ENCODE data around the gene UTP14A. TPM values are rescaled to one million over a fixed set of nuclear protein-coding genes. Genes with fewer than 3 reads are reported as not detected.

The UTP14A gene
- total and polyA plus RNA-seq, 8 donors, result 9.0 to 18.3 (median 11.1) TPM

GRCh38 chrX:129933700-129934099, 27.7 kb downstream of the UTP14A start:
- intact Hi-C loops (cut with DNase I), result no loop called here
- 47 to 60% methylated on average over 7 of the region's 7 CpGs for WGBS, 2 donors
- H3K9me3 ChIP-seq, result no peaks in the 10 kb centered on the region
- DNase-seq (no peak), ATAC-seq (no peak), FAIRE-seq (no peak)
- TF ChIP-seq CTCF (IDR thresholded peaks at IDR 0.05), result no peak
- no peaks in the 10 kb centered on the region for H3K36me3 ChIP-seq
- H3K27me3 ChIP-seq, result no peaks in the 10 kb centered on the region
- H3K27ac ChIP-seq, result no peak overlapping the region
- H3K4me1 ChIP-seq, result no peaks in the 10 kb centered on the region
- H3K4me3 ChIP-seq, result no peak overlapping the region

DNA sequence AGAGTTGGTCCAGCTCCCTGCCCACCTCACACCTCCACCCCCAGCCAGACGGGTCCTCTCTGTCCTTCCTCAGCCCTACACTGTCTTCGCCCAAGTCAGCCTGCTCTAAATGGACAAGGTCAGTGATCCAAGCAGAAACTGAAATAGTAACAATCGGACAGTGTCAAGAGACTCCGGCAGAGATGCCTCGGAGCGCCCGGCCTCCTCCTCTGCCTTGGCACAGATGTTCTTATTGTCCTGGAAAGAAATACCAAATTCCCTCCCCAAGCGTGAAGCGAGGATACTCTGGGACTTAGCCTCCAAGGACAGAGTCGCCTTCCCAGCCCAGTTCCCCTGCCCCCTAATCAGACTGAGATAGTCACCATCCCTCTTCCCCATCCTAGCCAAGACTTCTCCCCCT, 28.5 kb downstream of the UTP14A start:
- Histone ChIP-seq H3K27ac (no peak overlapping the region), H3K9me3 (no peaks in the 10 kb centered on the region), H3K27me3 (no peaks in the 10 kb centered on the region), H3K4me1 (no peaks in the 10 kb centered on the region), H3K36me3 (no peaks in the 10 kb centered on the region), H3K4me3 (no peak overlapping the region)
- intact Hi-C loops (cut with DNase I), result no loop called here
- no peak for TF ChIP-seq CTCF (IDR thresholded peaks at IDR 0.05)
- DNase-seq, result no peak
- 64 to 77% methylated on average over 10 of the region's 10 CpGs for WGBS, 2 donors
- no peak for FAIRE-seq
- no peak for ATAC-seq

DNA sequence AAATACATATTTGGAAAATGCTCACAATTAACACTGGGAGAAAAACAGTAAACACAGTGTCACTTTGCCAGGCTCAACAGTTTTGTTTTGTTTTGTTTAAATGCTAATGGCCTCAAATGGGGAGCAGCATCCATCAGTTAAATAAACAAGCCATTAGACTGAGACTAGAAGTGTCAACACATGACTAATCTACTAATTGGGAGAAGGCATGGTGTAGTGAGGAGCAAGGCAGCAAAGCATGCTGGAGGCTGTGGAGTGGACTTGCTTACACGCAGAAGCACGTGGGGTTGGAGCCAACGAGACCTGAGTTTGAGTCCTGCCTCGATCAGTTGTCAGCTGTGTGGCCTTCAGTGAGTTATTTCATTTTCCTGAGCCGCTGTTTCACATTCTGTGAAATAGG, 29.0 kb downstream of the UTP14A start:
- ATAC-seq (no peak), DNase-seq (no peak), FAIRE-seq (no peak)
- intact Hi-C loops (cut with DNase I), result no loop called here
- no peak overlapping the region for H3K4me3 ChIP-seq
- H3K27ac ChIP-seq, result no peak overlapping the region
- H3K36me3 ChIP-seq, result no peaks in the 10 kb centered on the region
- no peaks in the 10 kb centered on the region for H3K27me3 ChIP-seq
- H3K4me1 ChIP-seq, result no peaks in the 10 kb centered on the region
- WGBS, 2 donors, result 61 to 85% methylated on average over 5 of the region's 5 CpGs
- H3K9me3 ChIP-seq, result no peaks in the 10 kb centered on the region
- TF ChIP-seq CTCF (IDR thresholded peaks at IDR 0.05), result no peak

DNA sequence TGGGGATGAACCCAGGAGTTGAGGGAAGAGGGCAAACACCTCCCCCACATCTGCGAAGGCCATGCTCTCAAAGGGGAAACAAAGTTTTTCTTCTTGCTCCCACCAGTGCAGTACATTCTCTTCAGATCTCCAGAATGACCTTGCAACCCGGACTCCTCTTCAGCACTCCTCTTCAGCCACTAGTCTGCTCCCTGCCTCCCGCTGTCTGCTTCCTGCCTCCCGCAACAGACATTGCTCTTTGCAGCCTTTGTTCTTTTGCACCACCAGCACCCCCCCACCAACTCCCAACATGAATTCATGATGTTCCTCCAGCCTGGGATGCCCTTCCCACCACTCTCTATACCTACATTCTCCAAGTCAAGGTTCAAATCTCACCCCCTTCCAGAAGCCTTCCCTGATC, 32.1 kb downstream of the UTP14A start:
- FAIRE-seq (no peak), DNase-seq (no peak), ATAC-seq (no peak)
- intact Hi-C loops (cut with DNase I), result no loop called here
- Histone ChIP-seq H3K4me3 (no peak overlapping the region), H3K9me3 (no peaks in the 10 kb centered on the region), H3K4me1 (no peaks in the 10 kb centered on the region), H3K36me3 (no peaks in the 10 kb centered on the region), H3K27me3 (peaks cover 0 to 3% (median 1%) of the 10 kb centered on the region in 4 donors), H3K27ac (no peak overlapping the region)
- TF ChIP-seq CTCF (IDR thresholded peaks at IDR 0.05), result no peak
- 62 to 72% methylated on average over 4 of the region's 4 CpGs for WGBS, 2 donors

DNA sequence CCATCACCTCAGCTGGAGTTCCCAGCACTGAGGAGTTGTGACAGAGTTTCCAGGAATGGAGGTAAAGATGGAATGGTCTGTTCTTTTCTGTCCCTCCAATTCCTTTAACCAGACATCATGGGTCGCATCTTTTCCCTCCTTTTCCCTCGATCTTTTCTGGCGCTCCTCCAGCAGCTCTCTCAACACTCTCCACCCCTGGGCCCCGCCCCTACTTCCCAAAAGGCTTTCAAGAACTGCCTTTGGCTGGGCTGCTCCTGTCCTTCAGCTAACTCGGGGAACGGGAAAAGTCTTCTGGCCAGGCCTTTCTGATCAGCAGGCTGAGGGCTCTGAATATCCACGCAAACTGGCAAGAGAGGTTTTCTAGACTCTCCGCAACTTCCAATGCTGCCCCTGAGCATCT, 34.0 kb downstream of the UTP14A start:
- intact Hi-C loops (cut with DNase I), result no loop called here
- ATAC-seq (no peak), FAIRE-seq (no peak), DNase-seq (no peak)
- Histone ChIP-seq H3K4me1 (no peaks in the 10 kb centered on the region), H3K4me3 (no peak overlapping the region), H3K36me3 (no peaks in the 10 kb centered on the region), H3K9me3 (no peaks in the 10 kb centered on the region), H3K27me3 (peaks cover 0 to 3% (median 1%) of the 10 kb centered on the region in 4 donors), H3K27ac (no peak overlapping the region)
- WGBS, 2 donors, result 37 to 44% methylated on average over 8 of the region's 8 CpGs
- TF ChIP-seq CTCF (IDR thresholded peaks at IDR 0.05), result no peak
